Nucleus accumbens (tissue), 56 donors: ENCODE data around the gene C1orf53.

Experiments
- DNase-seq, 56 donors: peaks; one replicate each; lab custom pipeline; 2025; lab: John Stamatoyannopoulos, UW

Gene C1orf53

GRCh38 chr1:197907846-197908616 lies 5.6 kb downstream of the C1orf53 start:
- no peak for DNase-seq

- DNase-seq: no peak
Observed at GRCh38 chr1:197908716-197909220, 6.3 kb downstream of the C1orf53 start.

GRCh38 chr1:197909384-197909783 lies 7.0 kb downstream of the C1orf53 start:
- DNase-seq: no peak

- no peak for DNase-seq
Observed at GRCh38 chr1:197910120-197910991, 7.9 kb downstream of the C1orf53 start.

- DNase-seq: no peak
Observed at GRCh38 chr1:197911111-197911856, 8.9 kb downstream of the C1orf53 start.

- DNase-seq: no peak
Observed at GRCh38 chr1:197911857-197912696, 9.6 kb downstream of the C1orf53 start.

GRCh38 chr1:197912739-197913494 lies 10.5 kb downstream of the C1orf53 start:
- no peak for DNase-seq

- DNase-seq: no peak
Observed at GRCh38 chr1:197913495-197914276, 11.3 kb downstream of the C1orf53 start.

- DNase-seq: no peak
Observed at GRCh38 chr1:197914510-197914909, 12.1 kb downstream of the C1orf53 start.

GRCh38 chr1:197915260-197915861 lies 12.9 kb downstream of the C1orf53 start:
- DNase-seq: no peak

GRCh38 chr1:197915862-197916499 lies 13.6 kb downstream of the C1orf53 start:
- peak in 2 of 56 donors; percentile 9 to 38 for DNase-seq

GRCh38 chr1:197916500-197916983 lies 14.1 kb downstream of the C1orf53 start:
- DNase-seq: no peak

GRCh38 chr1:197917805-197918651 lies 15.6 kb downstream of the C1orf53 start:
- DNase-seq: no peak

- no peak for DNase-seq
Observed at GRCh38 chr1:197918807-197919345, 16.4 kb downstream of the C1orf53 start.

- DNase-seq: no peak
Observed at GRCh38 chr1:197919346-197920066, 17.1 kb downstream of the C1orf53 start.
